IMR-90 (cell line): Measurements from ENCODE around the gene LYPD8.

Source experiments
- CTCF ChIP-seq: conservative IDR thresholded peaks from 2 replicates; pipeline ENCODE4 v1.5.1; 2012; ENCODE audit warnings: mild to moderate bottlenecking, low read depth, low read length, improper control_type of control experiment
- MAFK ChIP-seq: IDR thresholded peaks from 2 replicates; pipeline ENCODE4 v1.6.1; 2012; ENCODE audit warnings: low read depth, low read length, improper control_type of control experiment
- POLR2A ChIP-seq: IDR thresholded peaks from 2 replicates; pipeline ENCODE4 v1.6.1; 2012; ENCODE audit warnings: mild to moderate bottlenecking, low read depth, low read length
- RCOR1 ChIP-seq: IDR thresholded peaks from 2 replicates; pipeline ENCODE4 v1.6.1; 2012; ENCODE audit warnings: mild to moderate bottlenecking, low read length, improper control_type of control experiment; ENCODE audit not compliant: insufficient replicate concordance

- TF ChIP-seq CTCF (no peak), POLR2A (no peak), MAFK (no peak), RCOR1 (no peak)
Measured at GRCh38 chr1:248791010-248791409, 35.5 kb upstream of the LYPD8 start.
